Endothelial cell of umbilical vein (primary cell): Measurements from ENCODE around the gene SVIL. TPM values are rescaled to one million over a fixed set of nuclear protein-coding genes. Genes with fewer than 3 reads are reported as not detected.

ENCODE experiments used
- BruUV-seq: library from RNA; stranded (reverse); fragments of 400-500 nt; replicated peaks from 2 replicates; lab custom pipeline; 2021; lab: Mats Ljungman, UMichigan
- CTCF ChIA-PET: fragments of 300-600, 350-600 bp; sonication (Branson Sonifier 250); formaldehyde crosslinking; loops from one replicate; lab custom pipeline; 2021; ENCODE audit warnings: antibody characterized with exemption, inconsistent platforms; lab: Charles Lee
- POLR2A ChIA-PET: fragments of 300-600, 350-600 bp; sonication (Branson Sonifier 250); formaldehyde crosslinking; loops from one replicate; lab custom pipeline; 2021; ENCODE audit warnings: antibody characterized with exemption, inconsistent platforms; lab: Charles Lee
- DNase-seq: peaks from one replicate; pipeline ENCODE4 v3.0.0-alpha.2; 2011; ENCODE audit warnings: low read depth, low spot score
- FAIRE-seq: peaks from 2 replicates; lab custom pipeline; 2011; peaks lifted over from hg19 to GRCh38; lab: Jason Lieb, UNC
- H2AFZ ChIP-seq: 2 replicates; pipeline ENCODE4 v1.6.0; 2012; ENCODE audit warnings: low read depth, low read length, control low read depth, inconsistent platforms
- H3K27ac ChIP-seq: 2 replicates; pipeline ENCODE4 v1.5.1; 2011; ENCODE audit warnings: low read depth, mild to moderate bottlenecking, control low read depth, low read length, moderate library complexity; ENCODE audit not compliant: insufficient read depth
- H3K27me3 ChIP-seq, 2 experiments: 2 replicates each; pipeline versions ENCODE4 v1.6.0 to v1.6.1; 2011; ENCODE audit warnings: low read length in 2 of 2, mixed read lengths in 1 of 2; ENCODE audit not compliant: control insufficient read depth in 2 of 2, insufficient read depth in 2 of 2
- H3K36me3 ChIP-seq, 2 experiments: 2 replicates in 1 of 2; 3 replicates in 1 of 2; pipeline ENCODE4 v1.5.1; 2011; ENCODE audit warnings: low read length in 2 of 2, mild to moderate bottlenecking in 1 of 2, moderate library complexity in 1 of 2; ENCODE audit not compliant: control insufficient read depth in 2 of 2, insufficient read depth in 2 of 2; ENCODE audit errors: extremely low read depth in 1 of 2
- H3K4me1 ChIP-seq: 3 replicates; pipeline ENCODE4 v1.5.1; 2011; ENCODE audit warnings: mild to moderate bottlenecking, low read length; ENCODE audit not compliant: control insufficient read depth, insufficient read depth; ENCODE audit errors: extremely low read depth
- H3K4me2 ChIP-seq: 2 replicates; pipeline ENCODE4 v1.6.1; 2011; ENCODE audit warnings: low read length, control low read depth, mixed read lengths; ENCODE audit not compliant: insufficient read depth
- H3K4me3 ChIP-seq, 3 experiments: fragments of 200-600 bp in 1 of 3; sonication (generic), shearing (Covaris generic) in 1 of 3; replicated peaks in 1 of 3; 2 replicates each; pipeline ENCODE4 v1.5.1; 2011 to 2016; ENCODE audit warnings: control low read depth in 3 of 3, low read length in 3 of 3, mild to moderate bottlenecking in 2 of 3, inconsistent platforms in 1 of 3, low read depth in 1 of 3, moderate library complexity in 1 of 3; ENCODE audit not compliant: insufficient read depth in 1 of 3
- H3K79me2 ChIP-seq: 2 replicates; pipeline ENCODE4 v1.6.0; 2012; ENCODE audit warnings: low read length, inconsistent platforms; ENCODE audit not compliant: control insufficient read depth, insufficient read depth
- H3K9ac ChIP-seq: replicated peaks from 2 replicates; pipeline ENCODE3; 2011; ENCODE audit warnings: low read length, control low read depth; ENCODE audit not compliant: insufficient read depth; ENCODE audit errors: extremely low read depth
- H3K9me1 ChIP-seq: replicated peaks from 3 replicates; pipeline ENCODE4 v1.6.0; 2011; ENCODE audit warnings: mild to moderate bottlenecking, low read length; ENCODE audit not compliant: control insufficient read depth, insufficient read depth; ENCODE audit errors: extremely low read depth
- H3K9me3 ChIP-seq: replicated peaks from 2 replicates; pipeline ENCODE4 v1.5.1; 2012; ENCODE audit warnings: low read length, inconsistent platforms; ENCODE audit not compliant: control insufficient read depth, insufficient read depth
- H4K20me1 ChIP-seq: replicated peaks from 2 replicates; pipeline ENCODE3; 2011; ENCODE audit warnings: mild to moderate bottlenecking, low read length; ENCODE audit not compliant: control insufficient read depth, insufficient read depth; ENCODE audit errors: extremely low read depth
- CTCF ChIP-seq, 2 donors: IDR thresholded peaks; 1 replicate in 1 of 2; 2 replicates in 1 of 2; pipeline ENCODE4 v1.5.1; 2011; ENCODE audit warnings: low read length in 2 of 2, mild to moderate bottlenecking in 2 of 2, moderate library complexity in 2 of 2, control low read depth in 1 of 2, inconsistent platforms in 1 of 2, low read depth in 1 of 2; ENCODE audit not compliant: insufficient read depth in 1 of 2; ENCODE audit errors: extremely low read depth in 1 of 2
- EZH2 ChIP-seq: IDR thresholded peaks from 2 replicates; pipeline ENCODE4 v1.6.1; 2012; ENCODE audit warnings: borderline replicate concordance, low read depth, mild to moderate bottlenecking, moderate library complexity, low read length, inconsistent platforms; ENCODE audit not compliant: severe bottlenecking
- FOS ChIP-seq: IDR thresholded peaks from 2 replicates; pipeline ENCODE4 v1.6.1; 2011; ENCODE audit warnings: mild to moderate bottlenecking, low read length, moderate library complexity, borderline replicate concordance; ENCODE audit not compliant: insufficient read depth
- GATA2 ChIP-seq: IDR thresholded peaks from 2 replicates; pipeline ENCODE4 v1.7.0; 2011; ENCODE audit warnings: low read depth, mild to moderate bottlenecking, moderate library complexity, mixed read lengths, low read length; ENCODE audit not compliant: insufficient read length, insufficient read depth
- JUN ChIP-seq: IDR thresholded peaks from 2 replicates; pipeline ENCODE4 v1.6.1; 2011; ENCODE audit warnings: borderline replicate concordance, low read depth; ENCODE audit not compliant: insufficient read length, insufficient read depth
- MAX ChIP-seq: IDR thresholded peaks from 2 replicates; pipeline ENCODE4 v1.6.1; 2011; ENCODE audit not compliant: insufficient read depth, insufficient read length
- MYC ChIP-seq: IDR thresholded peaks from one replicate; pipeline ENCODE4 v1.6.1; 2011; ENCODE audit warnings: mild to moderate bottlenecking, low read depth, low read length
- POLR2A ChIP-seq: IDR thresholded peaks from 2 replicates; pipeline ENCODE4 v1.6.1; 2012; ENCODE audit warnings: low read depth, mild to moderate bottlenecking, control low read depth, low read length
- POLR2AphosphoS5 ChIP-seq: IDR thresholded peaks from 2 replicates; pipeline ENCODE4 v1.6.1; 2012; ENCODE audit warnings: low read depth, mild to moderate bottlenecking, control low read depth, low read length, moderate library complexity; ENCODE audit not compliant: insufficient read depth
- dilution Hi-C: fragments of 300-500 bp; cut with MboI; formaldehyde crosslinking; loops from one replicate; pipeline ENCODE4 v1.15.0; 2019; ENCODE audit warnings: low sequenced_read_pairs; ENCODE audit not compliant: extremely low pct_ligation_motif_present
- intact Hi-C: fragments of 100-400 bp; cut with micrococcal nuclease; formaldehyde crosslinking; loops from one replicate; pipeline ENCODE4 v1.10.0; 2022
- polyA plus RNA-seq, 4 experiments: library from polyadenylated mRNA; depleted of rRNA in 3 of 4; stranded (reverse) in 3 of 4; unstranded in 1 of 4; fragments of >200 nt; gene quantifications; 2 replicates each; pipeline versions ENCODE4 v1.2.1 to v1.2.3, GENCODE V29; 2011 to 2012; ENCODE audit warnings: missing spikeins in 1 of 4
- total RNA-seq: library from RNA; stranded (reverse); gene quantifications from 2 replicates; pipeline ENCODE4 v1.2.3, GENCODE V29; 2021

The SVIL gene
- total and polyA plus RNA-seq, 2 donors (not counting 3 experiments of a cell fraction or from before 2014, with no cell fraction given): 22.6 to 70.7 TPM

GRCh38 chr10:29671228-29671780, 36.5 kb upstream of the SVIL start:
- Histone ChIP-seq H3K36me3 (peaks cover 2% of the 10 kb centered on the region in 2 experiments), H2AFZ (no peak overlapping the region), H3K9me3 (peaks cover 2% of the 10 kb centered on the region), H3K4me2 (no peak overlapping the region), H3K79me2 (peaks cover 2% of the 10 kb centered on the region), H3K9me1 (no peaks in the 10 kb centered on the region), H3K4me3 (no peak overlapping the region), H3K4me1 (peaks cover 31% of the 10 kb centered on the region), H4K20me1 (no peaks in the 10 kb centered on the region), H3K27ac (no peak overlapping the region), H3K9ac (no peak overlapping the region), H3K27me3 (no peaks in the 10 kb centered on the region)
- DNase-seq: no peak
- ChIA-PET POLR2A (no interaction called here), CTCF (no interaction called here)
- dilution Hi-C loops: no loop called here
- BruUV-seq: no TSS peak
- TF ChIP-seq JUN (no peak), MYC (no peak), POLR2A (no peak), MAX (no peak), CTCF (IDR thresholded peaks at IDR 0.05; ENCODE audit: extremely low read depth in 1 of 2, insufficient read depth in 1 of 2, low read depth in 1 of 2, low read length in 2 of 2) (no peak), POLR2AphosphoS5 (no peak), EZH2 (no peak), GATA2 (no peak), FOS (no peak)
- FAIRE-seq: no peak
- intact Hi-C loops: no loop called here
